Left ventricle myocardium superior (tissue), 1 donor: ENCODE results near the gene AMOTL2. TPM values are rescaled to one million over a fixed set of nuclear protein-coding genes. Genes with fewer than 3 reads are reported as not detected.
A peak's percentile ranks its signal among the peaks of the same experiment; 100 is the strongest.

Source experiments
- ATAC-seq: fragments of 200-7000 bp; cut with Tn5 transposase; one replicate; pipeline ENCODE4 v1.9.1; 2020; ENCODE audit warnings: mild to moderate bottlenecking, moderate library complexity
- DNase-seq: peaks from one replicate; pipeline ENCODE4 v3.0.0-alpha.2; 2020
- intact Hi-C: fragments of 100-400 bp; cut with micrococcal nuclease; formaldehyde crosslinking; loops from one replicate; pipeline ENCODE4 v1.11.0; 2022
- total RNA-seq: library from RNA; stranded (reverse); fragmentation: NEBNext Ultra II Directional; extraction: Animal tissue kit (Norgen Biotek cat#: 25700); gene quantifications from one replicate; pipeline ENCODE4 v1.2.1, GENCODE V29; 2021
- donor health status: DM: no; HTN: yes; CAD: no; lungs with severe emphysema.

AMOTL2 gene
- total RNA-seq, 1 donor from 2014 or later = 53.9 TPM

GRCh38 chr3:134381831-134382442 lies 7.7 kb upstream of the AMOTL2 start:
- DNase-seq (no peak), ATAC-seq (no peak)
- intact Hi-C loops = no loop called here

- intact Hi-C loops = no loop called here
- ATAC-seq (no peak), DNase-seq (no peak)
Observed at GRCh38 chr3:134381076-134381475, 6.8 kb upstream of the AMOTL2 start.

- ATAC-seq (no peak), DNase-seq (no peak)
- intact Hi-C loops = no loop called here
Observed at GRCh38 chr3:134380249-134380648, 6.0 kb upstream of the AMOTL2 start.

- ATAC-seq (no peak), DNase-seq (no peak)
- intact Hi-C loops = loop anchor here (2.0 to 5.0 kb wide), 2 partner anchors 68 to 93 kb away; no protein-coding TSS in a partner anchor
Observed at GRCh38 chr3:134378818-134379217, 4.6 kb upstream of the AMOTL2 start.

- DNase-seq (peak; percentile 66), ATAC-seq (peak; percentile 13)
- intact Hi-C loops = loop anchor here (2.0 to 5.0 kb wide), 2 partner anchors 68 to 94 kb away; no protein-coding TSS in a partner anchor
Observed at GRCh38 chr3:134378384-134378783, 4.1 kb upstream of the AMOTL2 start.

GRCh38 chr3:134377896-134378295 lies 3.6 kb upstream of the AMOTL2 start:
- ATAC-seq (no peak), DNase-seq (no peak)
- intact Hi-C loops = loop anchor here (2.0 to 5.0 kb wide), 2 partner anchors 67 to 94 kb away; no protein-coding TSS in a partner anchor

GRCh38 chr3:134376786-134377426 lies 2.7 kb upstream of the AMOTL2 start:
- ATAC-seq (no peak), DNase-seq (no peak)
- intact Hi-C loops = loop anchor here (5.0 kb wide), 1 partner anchor 95 kb away; no protein-coding TSS in a partner anchor

GRCh38 chr3:134376385-134376765 lies 2.1 kb upstream of the AMOTL2 start:
- DNase-seq (no peak), ATAC-seq (no peak)
- intact Hi-C loops = loop anchor here (5.0 kb wide), 1 partner anchor 96 kb away; no protein-coding TSS in a partner anchor

- ATAC-seq (no peak), DNase-seq (no peak)
- intact Hi-C loops = loop anchor here (5.0 kb wide), 1 partner anchor 97 kb away; no protein-coding TSS in a partner anchor
Observed at GRCh38 chr3:134375582-134376384, 1.5 kb upstream of the AMOTL2 start.

GRCh38 chr3:134374791-134375581 lies 739 bp upstream of the AMOTL2 start:
- peak; percentile 54 for ATAC-seq
- peak; percentile 80 for DNase-seq
- intact Hi-C loops = loop anchor here (5.0 kb wide), 1 partner anchor 97 kb away; no protein-coding TSS in a partner anchor

- intact Hi-C loops = no loop called here
- ATAC-seq = peak; percentile 74
- peak; percentile 87 for DNase-seq
Observed at GRCh38 chr3:134373271-134374104, 759 bp downstream of the AMOTL2 start.

- intact Hi-C loops = no loop called here
Observed at GRCh38 chr3:134372396-134373270, 1.6 kb downstream of the AMOTL2 start.

GRCh38 chr3:134371542-134372324 lies 2.5 kb downstream of the AMOTL2 start:
- intact Hi-C loops = no loop called here
- DNase-seq = no peak

More at GRCh38 chr3:134372396-134373270, 1.6 kb downstream of the AMOTL2 start:
- ATAC-seq = no peak
- no peak for DNase-seq

GRCh38 chr3:134370611-134371531 lies 3.4 kb downstream of the AMOTL2 start:
- DNase-seq (no peak), ATAC-seq (no peak)
- intact Hi-C loops = no loop called here

More at GRCh38 chr3:134371542-134372324, 2.5 kb downstream of the AMOTL2 start:
- no peak for ATAC-seq

- ATAC-seq (no peak), DNase-seq (no peak)
- intact Hi-C loops = no loop called here
Observed at GRCh38 chr3:134369861-134370596, 4.2 kb downstream of the AMOTL2 start.
